K562 (cell line): ENCODE measurements around the gene CCNY. TPM values are rescaled to one million over a fixed set of nuclear protein-coding genes. Genes with fewer than 3 reads are reported as not detected.
A peak's percentile ranks its signal among the peaks of the same experiment; 100 is the strongest.

ENCODE experiments used
- ATF6 ChIP-seq: sonication (generic); formaldehyde crosslinking; IDR thresholded peaks from 2 replicates; pipeline ENCODE4 v1.4.0; 2020; ENCODE audit warnings: mild to moderate bottlenecking, missing genetic modification reagents
- CREB1 ChIP-seq, 2 experiments: sonication (generic) in 1 of 2; formaldehyde crosslinking in 1 of 2; IDR thresholded peaks; 2 replicates each; pipeline versions ENCODE4 v1.6.1 to v1.8.0; 2012 to 2022; ENCODE audit warnings: inconsistent platforms in 1 of 2, mild to moderate bottlenecking in 1 of 2, missing genetic modification reagents in 1 of 2, moderate library complexity in 1 of 2
- DMBX1 ChIP-seq: fragments of 250-450 bp; sonication (Bioruptor Pico); IDR thresholded peaks from 2 replicates; pipeline ENCODE4 v1.8.0; 2022; ENCODE audit warnings: inconsistent platforms, mild to moderate bottlenecking, moderate library complexity, borderline replicate concordance
- POLR2AphosphoS2 ChIP-seq: IDR thresholded peaks from 2 replicates; pipeline ENCODE4 v1.6.1; 2012; ENCODE audit warnings: low read length, improper control_type of control experiment
- TCF7L2 ChIP-seq: fragments of 150-350 bp; IDR thresholded peaks from 2 replicates; pipeline ENCODE4 v1.6.1; 2016; ENCODE audit warnings: low read depth, mild to moderate bottlenecking, low read length, moderate library complexity
- ZBTB26 ChIP-seq: fragments of 450-650 bp; formaldehyde crosslinking; IDR thresholded peaks from 2 replicates; pipeline ENCODE4 v1.4.0; 2022; ENCODE audit warnings: missing genetic modification characterization
- ZBTB43 ChIP-seq: sonication (generic); formaldehyde crosslinking; IDR thresholded peaks from 2 replicates; pipeline ENCODE4 v1.8.0; 2023; ENCODE audit warnings: mild to moderate bottlenecking, missing genetic modification reagents
- ZNF134 ChIP-seq: fragments of 250-450 bp; sonication (Bioruptor Pico); conservative IDR thresholded peaks from 2 replicates; pipeline ENCODE4 v1.4.0; 2020
- ZNF311 ChIP-seq: fragments of 250-450 bp; sonication (Bioruptor Pico); IDR thresholded peaks from 2 replicates; pipeline ENCODE4 v1.4.0; 2020; ENCODE audit warnings: mild to moderate bottlenecking, moderate library complexity
- ZNF408 ChIP-seq: fragments of 250-450 bp; sonication (Bioruptor Pico); IDR thresholded peaks from 2 replicates; pipeline ENCODE4 v1.4.0; 2020; ENCODE audit warnings: low read depth, mild to moderate bottlenecking, moderate library complexity
- ZNF778 ChIP-seq: fragments of 450-650 bp; formaldehyde crosslinking; IDR thresholded peaks from 2 replicates; pipeline ENCODE4 v1.4.0; 2020; ENCODE audit warnings: mild to moderate bottlenecking, moderate library complexity
- polyA plus RNA-seq, 8 experiments: library from polyadenylated mRNA; depleted of rRNA in 4 of 8; stranded (reverse) in 5 of 8; unstranded in 3 of 8; fragments of >200 nt; fragmentation: Nextera tagmentation in 2 of 8; fragmentation: Illumina TruSeq in 1 of 8; extraction: Ambion mirVana in 2 of 8; extraction: Trizol in 1 of 8; gene quantifications; 2 replicates each; pipeline versions ENCODE4 v1.2.1 to v1.2.3, GENCODE V29; 2011 to 2014; ENCODE audit warnings: inconsistent platforms in 1 of 8, missing spikeins in 1 of 8
- total RNA-seq, 7 experiments: library from RNA; depleted of rRNA in 6 of 7; stranded (reverse); fragments of >200 nt in 6 of 7; fragmentation: Illumina TruSeq in 2 of 7; extraction: Trizol in 2 of 7; gene quantifications; 2 replicates each; pipeline versions ENCODE4 v1.2.1 to v1.2.3, GENCODE V29; 2011 to 2021; ENCODE audit warnings: low replicate concordance in 1 of 7

CCNY gene
- total and polyA plus RNA-seq, 9 of the 15 experiments (the other 6 are each of a cell fraction or from before 2014, with no cell fraction given): 8.4 to 109 (median 38.6) TPM

DNA sequence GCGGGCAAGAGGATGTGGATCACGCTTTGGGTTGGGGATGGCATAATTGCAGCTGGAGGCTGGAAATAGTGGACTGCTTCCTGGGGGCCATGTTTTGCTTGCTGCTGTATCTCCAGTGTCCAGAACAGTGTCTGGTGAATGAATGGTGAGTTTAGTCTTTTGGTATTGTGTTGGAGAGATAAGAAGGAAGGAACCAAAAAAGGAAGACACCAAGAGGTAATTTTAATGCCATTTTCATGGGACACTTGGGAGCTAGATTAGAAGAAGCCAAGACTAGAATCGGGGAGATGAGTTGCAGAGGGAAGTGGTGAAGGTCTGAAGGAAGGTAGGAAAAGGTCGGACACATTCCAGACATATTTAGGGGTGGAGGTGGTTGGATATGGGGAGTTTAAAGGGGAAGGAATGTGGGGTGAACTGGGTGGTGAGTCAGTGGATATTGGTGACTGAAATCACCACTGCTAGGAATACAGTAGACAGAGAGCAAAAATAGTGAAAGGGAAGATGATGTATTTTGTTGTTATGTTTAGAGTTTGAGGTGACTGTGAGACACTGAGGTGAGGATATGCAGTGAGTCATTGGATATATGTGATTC lies 76.7 kb downstream of the CCNY start (continued):
- 0 out of 2 replicates have a peak, but pooled peaks have one; percentile 27 for TF ChIP-seq ZBTB26 (CRISPR knock-in tag)
- no peak for TF ChIP-seq ZNF134 (CRISPR knock-in tag)
- TF ChIP-seq ATF6 (CRISPR knock-in tag): no peak
- TF ChIP-seq DMBX1: peak; percentile 58
- no peak for TF ChIP-seq TCF7L2
- TF ChIP-seq POLR2AphosphoS2: no peak
- TF ChIP-seq ZNF408: no peak
- TF ChIP-seq ZBTB43 (CRISPR knock-in tag): no peak
- no peak for TF ChIP-seq ZNF311 (CRISPR knock-in tag)
- no peak for TF ChIP-seq CREB1 (IDR thresholded peaks at IDR 0.05)
- TF ChIP-seq CREB1 (CRISPR knock-in tag; IDR thresholded peaks at IDR 0.05): no peak
- TF ChIP-seq ZNF778 (CRISPR knock-in tag): no peak
